ENCODE data around the gene UVSSA. TPM values are rescaled to one million over a fixed set of nuclear protein-coding genes. Genes with fewer than 3 reads are reported as not detected.
"Not testable (repeated sequence)": the region's sequence is repeated elsewhere in the genome, so short reads cannot be mapped to it uniquely, and the experiment has no call there.

The UVSSA gene
- total RNA-seq, 1 donor from 2014 or later, result 3.6 TPM

DNA sequence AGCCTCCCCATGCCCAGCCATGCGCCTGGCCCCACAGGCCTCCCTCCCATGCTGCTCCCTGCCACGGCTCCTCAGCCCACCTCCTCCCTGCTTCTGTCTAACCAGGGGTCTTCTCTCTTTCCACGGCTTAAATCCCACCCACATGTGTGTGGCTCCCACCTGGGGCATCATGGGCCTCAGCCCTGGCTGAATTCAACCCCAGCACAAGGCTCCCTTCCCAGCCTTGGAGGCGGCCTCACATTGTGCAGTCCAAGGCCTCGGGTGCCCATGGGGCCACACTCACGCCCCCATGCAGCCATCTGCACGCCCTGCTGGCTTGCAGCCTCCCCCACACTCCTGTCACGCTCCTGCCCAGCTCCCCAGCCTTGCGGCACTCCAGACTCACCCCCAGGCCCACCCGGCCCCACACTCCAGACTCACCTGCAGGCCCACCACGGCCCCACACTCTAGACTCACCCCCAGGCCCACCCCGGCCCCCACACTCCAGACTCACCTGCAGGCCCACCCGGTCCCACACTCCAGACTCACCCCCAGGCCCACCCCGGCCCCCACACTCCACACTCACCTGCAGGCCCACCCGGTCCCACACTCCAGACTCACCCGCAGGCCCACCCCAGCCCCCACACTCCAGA is 30.4 kb upstream of the UVSSA start:
- no peak for DNase-seq (ENCODE audit: low read depth in 2 of 2)

GRCh38 chr4:1317177-1318045 is 29.6 kb upstream of the UVSSA start:
- no peak for DNase-seq (ENCODE audit: low read depth in 2 of 2)

DNA sequence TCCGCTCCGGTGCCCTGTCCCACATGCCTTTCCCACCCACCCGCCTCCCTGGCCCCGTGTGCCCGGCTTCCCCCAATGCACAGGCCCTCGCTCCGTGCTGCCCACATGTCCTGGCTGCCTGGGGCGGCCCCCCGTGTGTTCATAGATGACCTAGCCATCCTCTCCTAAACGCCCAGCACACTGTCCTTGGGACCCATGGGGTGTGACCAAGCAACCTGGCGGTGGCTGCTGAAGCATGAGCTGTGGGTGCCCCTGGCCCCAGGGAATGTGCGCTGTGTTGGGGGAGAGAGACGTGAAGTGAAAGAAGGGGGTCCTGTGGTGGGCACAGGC is 29.0 kb upstream of the UVSSA start:
- no peak for DNase-seq (ENCODE audit: low read depth in 2 of 2)

GRCh38 chr4:1318488-1319213 is 28.4 kb upstream of the UVSSA start:
- no peak for DNase-seq (ENCODE audit: low read depth in 2 of 2)

- DNase-seq (ENCODE audit: low read depth in 2 of 2), result no peak
Observed at GRCh38 chr4:1321486-1321885, 25.5 kb upstream of the UVSSA start.

- DNase-seq (ENCODE audit: low read depth in 2 of 2), result no peak
Observed at GRCh38 chr4:1321946-1322650, 24.9 kb upstream of the UVSSA start.

DNA sequence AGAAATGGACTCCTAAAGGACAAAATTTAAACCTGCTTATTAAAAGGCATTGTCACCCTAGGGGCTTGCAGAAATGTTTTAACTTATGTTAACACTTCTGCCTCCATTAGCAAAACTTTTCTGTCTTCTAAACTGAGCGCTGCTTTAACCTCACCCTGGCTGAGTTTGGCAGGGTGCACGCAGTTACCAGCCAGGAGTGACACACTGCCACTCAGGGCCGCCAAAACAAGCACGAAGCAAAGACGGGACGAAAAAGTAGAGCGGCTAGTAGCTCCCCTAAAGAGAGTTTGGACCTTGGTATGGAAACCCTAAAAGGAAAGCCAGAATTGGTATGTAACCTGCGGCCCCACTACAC is 23.8 kb upstream of the UVSSA start:
- DNase-seq (ENCODE audit: low read depth in 2 of 2), result no peak

DNA sequence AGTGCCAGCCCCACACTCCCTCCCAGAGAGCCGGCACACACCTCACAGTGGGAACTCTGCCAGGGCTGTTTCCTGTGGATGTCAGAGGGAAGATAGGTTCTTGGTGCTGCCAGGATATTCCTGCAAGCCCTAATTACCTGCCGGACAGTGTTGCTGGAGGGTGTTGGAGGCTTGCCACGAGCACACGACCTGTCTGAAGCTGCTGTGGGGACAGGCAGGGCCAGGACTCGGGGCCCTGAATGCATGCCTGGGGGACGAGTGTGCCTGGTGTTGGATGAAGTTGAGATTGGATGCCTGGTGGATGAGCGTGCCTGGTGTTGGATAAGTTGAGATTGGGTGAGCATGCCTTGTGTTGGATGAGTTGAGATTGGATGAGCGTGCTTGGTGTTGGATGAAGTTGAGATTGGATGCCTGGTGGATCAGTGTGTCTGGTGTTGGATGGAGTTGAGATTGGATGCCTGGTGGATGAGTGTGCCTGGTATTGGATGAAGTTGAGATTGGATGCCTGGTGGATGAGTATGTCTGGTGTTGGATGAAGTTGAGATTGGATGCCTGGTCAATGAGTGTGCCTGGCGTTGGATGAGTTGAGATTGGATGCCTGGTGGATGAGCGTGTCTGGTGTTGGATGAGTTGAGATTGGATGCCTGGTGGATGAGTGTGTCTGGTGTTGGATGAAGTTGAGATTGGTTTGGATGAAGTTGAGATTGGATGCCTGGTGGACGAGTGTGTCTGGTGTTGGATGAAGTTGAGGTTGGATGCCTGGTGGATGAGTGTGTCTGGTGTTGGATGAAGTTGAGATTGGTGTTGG is 23.2 kb upstream of the UVSSA start:
- peak; percentile 42 to 72 for DNase-seq (ENCODE audit: low read depth in 2 of 2)

- not testable (repeated sequence) for DNase-seq (ENCODE audit: low read depth in 2 of 2)
Observed at GRCh38 chr4:1324443-1325175, 22.4 kb upstream of the UVSSA start.

DNA sequence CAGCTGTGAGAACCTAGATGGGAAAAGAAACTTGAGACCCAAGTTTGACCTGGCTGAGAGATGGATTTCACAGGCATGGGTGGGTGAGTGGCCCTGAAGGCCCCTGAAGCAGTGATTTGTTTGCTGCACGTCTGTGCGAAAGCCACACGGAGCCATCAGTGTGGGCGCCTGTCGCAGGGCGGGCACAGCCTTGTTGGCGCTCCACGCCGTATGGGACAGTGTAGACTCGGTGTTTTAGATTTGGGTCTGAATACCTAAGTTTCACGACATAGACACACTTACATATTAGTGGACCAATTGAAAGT is 21.9 kb upstream of the UVSSA start:
- DNase-seq (ENCODE audit: low read depth in 2 of 2), result no peak

GRCh38 chr4:1325681-1326635 is 21.1 kb upstream of the UVSSA start:
- no peak for DNase-seq (ENCODE audit: low read depth in 2 of 2)

DNA sequence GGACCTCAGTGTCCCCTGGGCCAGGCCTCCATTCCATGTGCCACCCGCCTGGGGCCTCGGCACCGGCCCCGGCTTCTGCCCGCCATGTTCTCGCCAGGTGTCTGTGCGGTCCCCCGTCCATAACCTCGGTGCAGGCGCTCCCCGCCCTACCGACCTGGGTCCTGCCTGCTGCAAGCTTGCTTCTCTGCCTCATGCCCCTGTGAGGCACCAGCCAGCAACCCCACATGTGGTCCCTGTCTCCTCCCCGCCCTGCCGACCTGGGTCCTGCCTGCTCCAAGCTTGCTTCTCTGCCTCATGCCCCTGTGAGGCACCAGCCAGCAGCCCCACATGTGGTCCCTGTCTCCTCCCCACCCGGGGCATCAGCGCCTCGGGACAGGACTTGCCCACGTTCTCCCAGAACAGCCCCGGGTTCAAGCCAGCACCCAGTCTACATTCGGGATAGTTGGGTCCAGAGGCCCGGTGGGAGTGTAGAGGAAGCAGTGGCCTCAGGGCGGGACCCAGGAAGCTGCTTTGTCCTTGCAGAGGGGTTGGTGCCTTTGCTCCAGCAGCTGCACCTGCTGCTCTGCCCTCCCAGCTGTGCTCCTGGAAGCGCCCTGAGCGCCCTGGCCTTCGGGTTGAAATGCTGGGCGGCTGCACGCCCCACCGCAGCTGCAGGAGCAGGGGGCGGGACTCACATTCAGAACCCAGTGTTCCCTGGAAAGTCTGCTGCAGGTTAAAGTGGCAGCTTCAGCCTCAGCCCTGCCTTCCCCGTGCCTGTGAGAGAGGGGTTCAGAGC is 20.1 kb upstream of the UVSSA start:
- DNase-seq (ENCODE audit: low read depth in 2 of 2), result no peak

- no peak for DNase-seq (ENCODE audit: low read depth in 2 of 2)
Observed at GRCh38 chr4:1327526-1328266, 19.3 kb upstream of the UVSSA start.

DNA sequence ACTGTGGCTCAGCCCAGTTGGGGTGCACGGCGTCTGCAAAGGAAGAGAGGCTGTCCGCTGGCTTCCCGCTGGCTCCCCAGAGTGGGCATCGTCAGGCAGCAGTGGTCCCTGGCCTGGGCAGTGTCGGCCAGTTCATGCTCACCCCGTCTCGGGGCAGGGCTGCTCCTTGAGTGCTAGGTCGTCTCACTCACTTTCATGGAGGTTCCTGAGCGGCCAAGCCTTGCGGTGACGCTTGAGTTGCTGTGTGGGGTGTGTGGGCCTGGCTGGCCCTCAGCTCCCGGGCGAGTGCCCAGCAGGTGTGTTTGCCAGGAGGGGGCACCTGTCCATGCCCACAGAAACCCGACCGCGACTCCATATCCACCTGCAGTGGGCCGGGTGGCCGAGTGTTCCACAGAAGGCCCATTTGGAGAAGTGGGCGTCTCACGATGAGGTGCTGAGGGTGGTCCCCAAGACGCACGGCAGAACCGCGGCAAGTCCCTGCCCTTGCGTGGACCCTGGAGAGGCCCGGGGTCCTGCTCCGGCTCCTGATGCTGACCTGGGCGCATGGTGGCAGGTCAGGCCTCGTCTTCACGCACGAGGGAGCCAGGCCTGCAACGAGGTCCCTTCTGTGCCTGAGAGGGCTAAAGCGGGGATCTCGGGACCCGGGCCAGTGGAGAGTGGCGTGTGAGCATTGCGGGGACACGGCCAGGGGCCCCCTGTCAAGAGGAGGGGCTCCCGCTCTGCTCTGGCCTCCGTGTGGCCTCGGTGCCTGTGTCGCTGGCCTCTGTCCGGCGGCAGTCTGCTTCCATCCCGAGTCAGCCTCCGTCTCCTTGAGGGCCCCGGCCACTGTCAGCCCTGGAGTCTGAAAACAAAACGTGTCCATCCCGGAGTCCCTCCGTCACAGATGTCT is 18.5 kb upstream of the UVSSA start:
- DNase-seq (ENCODE audit: low read depth in 2 of 2), result no peak

DNA sequence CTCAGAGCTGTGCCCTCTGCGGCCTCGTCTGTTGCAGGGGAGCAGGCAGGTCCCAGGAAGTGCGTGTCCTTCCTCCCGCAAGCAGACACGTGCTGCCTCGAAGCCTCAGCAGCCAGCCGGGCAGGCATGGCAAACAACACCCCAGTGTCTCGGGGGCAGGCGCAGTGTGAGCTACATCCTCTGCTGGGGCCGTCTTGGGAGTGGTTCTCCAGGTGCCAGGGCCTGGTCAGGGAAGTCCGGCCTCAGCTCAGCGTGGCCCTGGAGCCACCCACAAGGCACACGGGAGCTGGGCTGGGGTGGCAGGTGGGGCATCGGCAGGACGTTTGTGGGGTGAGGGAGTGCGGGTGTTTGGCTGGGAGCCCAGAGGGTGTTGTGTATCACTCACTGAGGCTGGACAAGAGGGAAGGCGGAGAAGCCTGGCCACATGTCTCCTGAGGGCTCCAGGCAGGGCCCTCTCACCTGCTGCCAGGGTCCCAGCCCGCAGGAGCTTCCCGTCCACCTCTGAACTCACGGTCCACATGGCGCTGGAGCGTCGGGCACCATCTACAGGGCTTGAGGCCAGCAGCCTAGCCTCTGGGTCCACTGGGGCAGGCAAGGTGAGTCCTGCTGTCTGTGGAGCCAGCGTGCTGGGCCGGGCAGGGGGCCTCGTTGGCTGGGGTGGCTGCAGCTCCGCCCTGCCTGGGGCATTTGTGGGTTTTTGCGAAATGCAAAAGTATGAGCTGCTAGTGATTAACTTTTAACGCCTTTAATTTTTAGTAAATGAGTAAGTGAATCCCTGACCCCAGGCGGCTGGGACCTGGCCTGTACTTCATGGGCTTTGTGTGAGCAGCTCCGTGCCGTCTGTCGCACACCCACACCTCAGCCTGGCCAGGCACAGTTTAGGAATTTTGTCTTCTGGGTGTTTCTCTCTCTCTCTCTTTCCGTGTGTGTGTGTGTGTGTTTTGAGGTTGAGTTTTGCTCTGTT is 17.3 kb upstream of the UVSSA start:
- DNase-seq (ENCODE audit: low read depth in 2 of 2), result no peak

Measured in lung microvascular endothelial cell (primary cell).